SJCRH30 (cell line): ENCODE measurements around the gene SLC17A9. TPM values are rescaled to one million over a fixed set of nuclear protein-coding genes. Genes with fewer than 3 reads are reported as not detected.

Experiments
- DNase-seq, 2 experiments: peaks; one replicate each; pipeline ENCODE4 v3.0.0-alpha.2; 2015 to 2020
- H3K27ac ChIP-seq: fragments of 250-450 bp; sonication (Bioruptor Pico); 2 replicates; pipeline ENCODE4 v1.5.1; 2020; ENCODE audit warnings: mild to moderate bottlenecking, moderate library complexity
- H3K27me3 ChIP-seq: fragments of 250-450 bp; sonication (Bioruptor Pico); 2 replicates; pipeline ENCODE4 v1.5.1; 2020; ENCODE audit warnings: mild to moderate bottlenecking, moderate library complexity
- H3K36me3 ChIP-seq: fragments of 250-450 bp; sonication (Bioruptor Pico); 2 replicates; pipeline ENCODE4 v1.5.1; 2020; ENCODE audit warnings: mild to moderate bottlenecking, moderate library complexity
- H3K4me1 ChIP-seq: fragments of 250-450 bp; sonication (Bioruptor Pico); 2 replicates; pipeline ENCODE4 v1.5.1; 2020; ENCODE audit warnings: mild to moderate bottlenecking, moderate library complexity
- H3K4me3 ChIP-seq: fragments of 250-450 bp; sonication (Bioruptor Pico); 2 replicates; pipeline ENCODE4 v1.5.1; 2020; ENCODE audit warnings: mild to moderate bottlenecking, moderate library complexity
- H3K9me3 ChIP-seq: fragments of 250-450 bp; sonication (Bioruptor Pico); replicated peaks from 2 replicates; pipeline ENCODE4 v1.5.1; 2020; ENCODE audit warnings: mild to moderate bottlenecking, moderate library complexity
- total RNA-seq: library from RNA; depleted of rRNA; stranded (reverse); fragments of >200 nt; shearing (Covaris generic); gene quantifications from 2 replicates; pipeline ENCODE4 v1.2.3, GENCODE V29; 2014

The SLC17A9 gene
- total RNA-seq, 1 experiment from 2014 or later: 2.1 TPM

DNA sequence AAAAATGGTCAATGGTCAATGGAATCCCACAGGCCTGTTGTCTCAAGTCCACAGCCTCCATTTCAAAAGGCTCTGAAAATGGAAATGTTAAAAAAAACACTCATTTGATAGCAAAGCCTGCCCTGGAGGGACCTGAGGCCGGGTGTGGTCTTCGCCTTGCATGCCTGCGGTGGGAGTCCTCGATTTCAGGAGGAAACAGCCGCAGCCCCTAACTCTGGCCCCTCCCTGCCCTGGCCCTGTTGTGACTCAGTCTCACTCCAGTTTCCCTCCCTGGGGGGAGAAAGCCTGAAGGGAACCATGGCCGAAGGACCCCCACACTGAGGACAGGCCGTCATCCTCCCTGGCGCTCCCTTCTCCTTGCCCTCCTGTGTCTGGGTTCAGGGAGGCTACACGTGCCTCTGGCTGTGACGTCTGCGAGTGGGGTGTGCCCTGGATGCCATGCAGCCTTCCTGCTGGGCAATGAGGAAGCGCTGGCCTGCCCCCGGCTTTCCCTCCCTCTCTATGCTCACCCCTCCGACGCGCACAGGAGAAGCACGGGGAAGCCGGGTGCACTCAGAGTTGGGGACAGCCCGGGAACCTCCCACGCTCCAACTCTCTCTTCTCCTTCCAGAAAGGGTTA is 45.0 kb downstream of the SLC17A9 start:
- H3K36me3 ChIP-seq: no peaks in the 10 kb centered on the region
- no peak overlapping the region for H3K27ac ChIP-seq
- no peak for DNase-seq
- H3K27me3 ChIP-seq: peaks cover 4% of the 10 kb centered on the region; the same call in 1 of the 2 replicates
- H3K9me3 ChIP-seq: no peaks in the 10 kb centered on the region
- H3K4me1 ChIP-seq: peaks cover 39% of the 10 kb centered on the region
- no peak overlapping the region for H3K4me3 ChIP-seq

DNA sequence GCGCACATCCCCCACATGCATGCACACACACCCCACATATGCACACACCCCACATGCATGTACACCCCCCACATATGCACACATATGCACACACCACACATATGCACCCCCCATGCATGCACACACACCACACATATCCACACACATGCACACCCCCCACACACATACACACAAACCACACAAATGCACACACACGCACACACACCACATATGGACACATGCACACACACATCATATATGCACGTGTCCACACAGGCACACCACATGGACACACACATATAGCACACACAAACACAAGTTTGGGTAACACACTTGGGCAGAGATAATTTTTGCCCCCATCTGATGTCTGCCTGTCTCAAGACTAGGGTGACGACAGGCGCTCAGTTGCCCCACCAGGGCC is 45.9 kb downstream of the SLC17A9 start:
- H3K4me3 ChIP-seq: no peak overlapping the region
- peaks cover 13% of the 10 kb centered on the region; the same call in 1 of the 2 replicates for H3K27me3 ChIP-seq
- DNase-seq: no peak
- H3K9me3 ChIP-seq: no peaks in the 10 kb centered on the region
- H3K36me3 ChIP-seq: no peaks in the 10 kb centered on the region
- H3K4me1 ChIP-seq: peaks cover 39% of the 10 kb centered on the region
- H3K27ac ChIP-seq: no peak overlapping the region

DNA sequence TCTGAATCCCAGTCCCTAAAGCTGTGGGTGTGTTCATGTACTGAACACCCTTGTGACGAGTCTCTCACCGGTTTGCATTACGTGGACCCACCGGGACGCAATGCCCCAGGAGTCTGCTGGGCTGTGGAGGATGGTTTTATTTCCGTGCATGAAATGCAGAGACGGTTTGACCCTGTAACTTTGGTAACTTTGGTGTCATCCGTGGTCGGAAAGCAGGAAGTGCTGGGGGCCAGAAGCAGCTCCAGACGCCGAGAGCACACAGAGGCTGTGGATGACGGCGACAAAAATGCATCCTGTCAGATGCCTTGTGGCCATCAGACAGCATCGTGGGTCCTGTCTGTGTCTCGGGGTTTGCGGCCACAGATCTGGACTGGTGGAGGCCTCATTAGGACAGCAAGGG is 47.1 kb downstream of the SLC17A9 start:
- DNase-seq: no peak
- Histone ChIP-seq H3K36me3 (no peaks in the 10 kb centered on the region), H3K4me1 (peaks cover 31% of the 10 kb centered on the region), H3K4me3 (no peak overlapping the region), H3K27ac (no peak overlapping the region), H3K9me3 (no peaks in the 10 kb centered on the region), H3K27me3 (peaks cover 13% of the 10 kb centered on the region; the same call in 1 of the 2 replicates)

DNA sequence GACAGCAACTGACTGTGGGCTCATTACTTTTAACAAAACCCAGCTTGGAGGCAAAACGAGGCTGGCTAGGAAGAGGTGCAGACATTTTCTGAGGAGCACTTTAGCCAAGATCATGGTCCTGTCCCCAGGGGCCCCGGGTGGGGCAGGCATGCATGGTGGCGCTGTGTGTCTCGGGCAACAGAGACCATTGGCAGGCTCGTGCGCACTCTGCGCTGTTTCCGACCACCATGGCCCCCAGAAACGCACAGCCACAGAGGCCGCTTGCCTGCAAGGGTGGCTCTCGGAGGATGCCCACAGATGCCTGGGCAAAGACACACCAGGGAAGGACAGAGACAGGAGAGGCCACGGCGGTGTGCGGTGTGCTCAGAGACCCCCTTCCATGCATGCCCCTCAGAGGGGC is 47.5 kb downstream of the SLC17A9 start:
- peaks cover 13% of the 10 kb centered on the region; the same call in 1 of the 2 replicates for H3K27me3 ChIP-seq
- H3K9me3 ChIP-seq: no peaks in the 10 kb centered on the region
- no peak overlapping the region for H3K4me3 ChIP-seq
- H3K27ac ChIP-seq: no peak overlapping the region
- H3K4me1 ChIP-seq: peaks cover 27% of the 10 kb centered on the region
- H3K36me3 ChIP-seq: no peaks in the 10 kb centered on the region
- no peak for DNase-seq

DNA sequence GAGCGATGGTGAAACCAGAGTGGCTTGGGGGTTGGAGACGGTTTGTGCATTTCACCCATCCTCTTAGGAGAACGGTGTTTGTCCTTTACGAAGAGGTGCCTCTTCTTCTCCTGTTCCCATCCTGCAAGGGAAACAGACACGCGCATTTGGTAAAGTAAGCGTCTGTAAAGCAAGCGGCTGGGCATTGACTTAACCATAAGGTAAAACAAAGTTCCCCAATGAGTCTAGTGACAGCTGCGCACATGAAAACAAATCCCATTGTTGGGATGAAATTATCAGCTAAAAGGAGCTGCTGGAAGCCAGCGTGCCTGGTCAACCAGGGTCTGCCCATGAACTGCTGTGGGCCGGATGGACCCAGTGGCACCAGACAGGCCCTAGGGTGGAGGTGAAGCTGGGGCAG is 48.4 kb downstream of the SLC17A9 start:
- no peaks in the 10 kb centered on the region for H3K9me3 ChIP-seq
- H3K27ac ChIP-seq: no peak overlapping the region
- peaks cover 13% of the 10 kb centered on the region; the same call in 1 of the 2 replicates for H3K27me3 ChIP-seq
- no peaks in the 10 kb centered on the region for H3K36me3 ChIP-seq
- peak; percentile 58 to 80 for DNase-seq
- H3K4me1 ChIP-seq: peaks cover 18% of the 10 kb centered on the region
- no peak overlapping the region for H3K4me3 ChIP-seq

DNA sequence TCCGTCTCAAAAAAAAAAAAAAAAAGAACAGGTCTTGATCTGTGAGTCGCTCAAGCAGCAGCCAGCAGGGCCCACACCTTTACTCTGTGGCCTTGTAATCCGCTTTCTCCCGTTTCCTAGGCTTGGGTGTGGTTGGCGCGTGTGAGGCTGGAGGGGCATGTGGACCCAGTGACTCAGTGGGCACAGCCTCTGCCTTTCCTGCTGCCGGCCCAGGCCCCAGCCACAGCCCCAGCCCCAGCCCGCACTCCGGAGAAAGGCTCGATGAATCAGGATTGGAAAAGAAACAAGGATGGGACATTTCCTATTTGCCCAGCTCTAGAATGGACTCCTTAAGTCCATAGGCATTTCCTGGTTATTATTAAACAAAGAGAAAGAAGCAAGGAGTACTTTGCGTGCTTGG is 50.0 kb downstream of the SLC17A9 start:
- Histone ChIP-seq H3K4me3 (no peak overlapping the region), H3K27ac (no peak overlapping the region), H3K36me3 (no peaks in the 10 kb centered on the region), H3K27me3 (peaks cover 13% of the 10 kb centered on the region; the same call in 1 of the 2 replicates), H3K4me1 (peaks cover 11% of the 10 kb centered on the region), H3K9me3 (no peaks in the 10 kb centered on the region)
- no peak for DNase-seq

DNA sequence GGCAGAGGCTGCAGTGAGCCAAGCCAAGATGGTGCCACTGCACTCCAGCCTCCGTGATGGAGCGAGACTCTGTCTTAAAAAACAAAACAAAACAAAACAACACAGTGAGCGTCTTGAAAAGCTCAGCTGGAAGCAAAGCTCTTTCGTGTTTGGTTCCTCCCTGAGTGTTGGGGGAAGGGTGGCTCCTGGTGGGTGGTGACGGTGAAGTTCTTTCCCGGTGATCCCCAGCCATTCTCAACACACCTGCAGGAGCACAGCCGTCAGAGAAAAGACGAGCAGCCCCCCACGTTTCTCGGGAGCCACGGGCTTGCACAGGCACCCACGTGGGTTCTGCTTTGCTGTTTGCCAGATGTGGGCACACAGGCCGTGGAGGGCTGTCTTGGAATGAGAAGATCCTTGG is 51.0 kb downstream of the SLC17A9 start:
- H3K9me3 ChIP-seq: no peaks in the 10 kb centered on the region
- no peak overlapping the region for H3K27ac ChIP-seq
- no peaks in the 10 kb centered on the region for H3K36me3 ChIP-seq
- peaks cover 11% of the 10 kb centered on the region for H3K4me1 ChIP-seq
- no peak overlapping the region for H3K4me3 ChIP-seq
- peaks cover 20% of the 10 kb centered on the region; the same call in 1 of the 2 replicates for H3K27me3 ChIP-seq
- DNase-seq: no peak

DNA sequence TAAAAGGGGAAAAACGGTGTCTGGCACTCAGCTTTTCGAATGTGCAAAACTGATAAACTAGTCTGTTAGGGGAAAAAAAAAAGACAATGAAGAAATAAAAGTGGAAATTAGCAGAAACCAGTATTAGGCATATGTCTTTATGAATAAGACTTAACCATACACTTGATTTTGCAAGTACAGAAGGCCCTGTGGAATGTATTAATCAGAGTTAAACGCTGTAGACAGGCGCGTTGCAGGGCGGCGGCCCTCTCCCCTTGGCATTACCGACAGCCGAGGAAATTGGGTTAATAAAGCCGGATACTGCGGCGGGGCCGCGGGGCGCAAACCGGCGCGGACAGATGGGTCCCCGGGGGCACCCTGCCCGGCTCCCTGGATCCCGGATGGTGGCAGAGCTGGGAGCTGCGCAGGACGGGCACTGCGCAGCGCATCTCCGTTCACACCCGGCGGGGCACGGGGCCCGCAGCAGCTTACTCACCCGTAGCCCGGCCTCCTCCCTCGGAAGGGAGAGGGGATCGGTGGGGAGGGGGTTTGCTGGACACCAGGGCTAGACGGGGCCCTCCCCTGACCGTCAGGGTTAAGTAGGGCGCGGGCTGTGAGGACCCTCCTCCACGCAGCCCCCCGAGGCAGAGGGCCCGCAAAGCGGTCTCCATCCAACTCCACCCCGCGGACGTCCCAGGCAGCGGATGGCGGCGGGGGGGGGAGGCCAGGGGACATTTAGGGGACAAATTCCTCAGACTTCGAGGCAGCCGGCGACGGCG is 52.3 kb downstream of the SLC17A9 start:
- Histone ChIP-seq H3K27ac (no peak overlapping the region), H3K27me3 (peaks cover 21% of the 10 kb centered on the region; the same call in 1 of the 2 replicates), H3K4me3 (no peak overlapping the region), H3K4me1 (peaks cover 11% of the 10 kb centered on the region), H3K9me3 (no peaks in the 10 kb centered on the region), H3K36me3 (no peaks in the 10 kb centered on the region)
- no peak for DNase-seq

DNA sequence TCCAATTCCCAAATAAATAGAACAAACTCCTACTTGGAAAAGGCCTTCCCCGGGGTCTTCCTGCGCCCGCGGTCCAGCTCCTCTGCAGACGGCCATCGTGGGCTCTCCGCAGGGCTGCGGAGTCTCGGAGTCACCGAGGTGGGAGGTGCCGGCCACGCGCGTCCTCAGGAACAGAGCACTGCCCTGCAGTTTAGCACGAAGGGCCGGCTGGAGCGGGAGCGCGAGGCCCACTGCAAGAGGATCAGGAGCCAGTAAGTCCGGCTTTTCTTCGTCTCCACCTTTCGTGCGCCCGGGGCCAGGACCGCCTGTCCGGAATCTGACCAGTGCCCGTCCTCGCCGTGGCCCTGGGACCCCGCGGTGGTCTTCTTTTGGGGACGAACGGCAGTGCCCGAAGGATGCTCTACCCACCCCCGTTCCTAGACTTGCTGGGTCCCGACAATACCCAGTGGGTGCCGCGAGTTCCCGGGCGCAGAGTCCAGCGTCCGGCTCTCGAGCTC is 52.9 kb downstream of the SLC17A9 start:
- H3K27me3 ChIP-seq: peaks cover 21% of the 10 kb centered on the region; the same call in 1 of the 2 replicates
- no peak for DNase-seq
- H3K4me1 ChIP-seq: peaks cover 15% of the 10 kb centered on the region

DNA sequence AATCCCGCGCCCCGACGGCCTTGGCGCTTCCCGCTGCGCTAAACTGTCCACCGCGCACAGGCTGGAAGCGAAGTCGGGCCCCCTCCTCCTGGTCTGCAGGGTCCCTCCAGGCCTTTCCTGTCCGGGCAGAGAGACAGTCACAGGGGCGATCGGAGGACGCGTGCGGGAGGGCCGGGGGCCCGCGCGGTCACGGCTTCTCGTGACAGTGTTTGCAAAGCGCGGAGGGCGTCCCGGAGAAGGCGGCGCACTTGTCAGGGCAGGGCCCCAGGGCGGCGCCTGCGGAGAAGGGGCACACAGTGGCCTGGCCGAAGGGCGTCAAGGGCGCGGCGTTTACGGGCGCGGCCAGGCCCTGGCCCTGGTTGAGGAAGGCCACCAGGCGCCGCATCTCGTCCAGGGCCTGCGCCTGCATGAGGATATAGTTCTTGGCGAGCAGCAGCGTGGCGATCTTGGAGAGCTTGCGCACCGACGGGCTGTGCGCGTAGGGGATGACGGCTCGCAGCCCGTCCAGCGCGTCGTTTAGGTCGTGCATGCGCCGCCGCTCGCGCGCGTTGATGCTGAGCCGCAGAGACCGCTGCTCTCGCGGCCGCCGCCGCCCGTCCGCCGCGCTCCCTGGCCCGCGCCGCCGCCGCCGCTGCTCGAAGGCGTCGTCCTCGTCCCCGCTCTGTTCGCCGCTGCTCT is 53.5 kb downstream of the SLC17A9 start:
- H3K9me3 ChIP-seq: no peaks in the 10 kb centered on the region
- peaks cover 12% of the 10 kb centered on the region for H3K4me1 ChIP-seq
- no peaks in the 10 kb centered on the region for H3K36me3 ChIP-seq
- no peak for DNase-seq
- H3K27me3 ChIP-seq: peaks cover 21% of the 10 kb centered on the region; the same call in 1 of the 2 replicates
- no peak overlapping the region for H3K4me3 ChIP-seq
- H3K27ac ChIP-seq: no peak overlapping the region

More for the DNA sequence above, 52.9 kb downstream of the SLC17A9 start:
- Histone ChIP-seq H3K9me3 (no peaks in the 10 kb centered on the region), H3K27ac (no peak overlapping the region), H3K4me3 (no peak overlapping the region), H3K36me3 (no peaks in the 10 kb centered on the region)

DNA sequence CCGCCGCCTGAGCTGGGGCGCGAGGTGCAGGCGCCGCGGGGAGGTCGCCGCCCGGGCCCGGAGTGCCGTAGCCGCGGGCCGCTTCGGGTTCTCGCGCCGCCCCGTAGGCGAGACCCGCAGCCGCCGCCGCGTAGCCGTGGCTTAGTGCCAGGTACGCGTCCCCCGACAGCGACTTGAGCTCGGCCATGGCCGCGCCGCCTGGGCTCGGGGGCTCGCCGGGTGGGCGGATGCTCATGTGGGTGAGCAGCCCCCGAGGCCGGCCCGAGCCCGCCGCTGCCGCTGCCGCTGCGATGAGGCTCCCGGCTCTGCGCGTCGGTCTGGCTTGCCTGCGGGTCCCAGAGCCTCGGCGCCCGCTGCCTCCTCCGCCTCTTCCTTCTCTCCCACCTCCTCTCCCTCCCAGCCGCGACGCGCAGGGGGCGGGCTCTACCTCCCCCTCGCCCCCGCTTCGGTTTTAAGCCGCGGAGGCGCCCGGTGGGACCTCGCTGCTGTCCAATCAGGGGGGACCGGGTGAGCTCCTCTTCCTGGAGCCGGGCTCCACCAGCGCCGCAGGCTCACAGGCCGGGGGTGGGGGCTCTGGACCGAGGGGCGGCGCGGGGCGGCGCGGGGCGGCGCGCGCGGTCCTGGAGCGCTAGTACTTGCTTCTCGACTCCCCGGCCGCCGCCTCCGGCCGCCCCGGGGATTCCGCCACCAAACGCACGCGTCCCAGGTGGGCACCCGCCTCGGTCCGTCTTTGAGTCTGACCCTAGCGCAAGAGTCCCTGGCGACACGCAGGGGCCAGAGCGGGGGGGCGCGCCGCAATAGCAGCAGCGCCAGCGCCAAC is 54.2 kb downstream of the SLC17A9 start, which contains the start of gene BHLHE23:
Gene BHLHE23 (minus strand): TSS at position 425 of the 820 bp plus-strand sequence. CDS start 190 bp downstream, at position 235.
- H3K27ac ChIP-seq: no peak within 1 kb of the TSS
- H3K27me3 ChIP-seq: peaks cover 18% of the 10 kb centered on the region; the same call in 1 of the 2 replicates
- no peaks in the 10 kb centered on the region for H3K36me3 ChIP-seq
- H3K4me1 ChIP-seq: peaks cover 8% of the 10 kb centered on the region
- H3K4me3 ChIP-seq: no peak within 1 kb of the TSS
- H3K9me3 ChIP-seq: no peaks in the 10 kb centered on the region
- no peak for DNase-seq

DNA sequence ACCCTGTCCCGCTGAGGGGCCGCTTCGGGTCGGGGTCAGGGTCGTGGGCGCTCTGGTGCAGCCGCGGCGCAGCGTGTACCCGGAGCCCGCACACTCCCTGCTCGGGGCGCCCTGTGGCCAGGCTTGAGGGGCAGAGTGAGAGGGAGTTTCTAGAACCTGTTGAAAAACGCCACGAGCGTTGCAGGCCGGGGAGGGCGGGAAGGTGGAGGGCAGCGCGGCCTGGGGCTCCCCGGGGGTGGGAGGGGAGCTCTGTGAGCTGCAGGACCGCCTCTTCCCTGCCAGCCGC is 54.8 kb downstream of the SLC17A9 start:
- peaks cover 18% of the 10 kb centered on the region; the same call in 1 of the 2 replicates for H3K27me3 ChIP-seq
- H3K36me3 ChIP-seq: no peaks in the 10 kb centered on the region
- DNase-seq: no peak
- no peak overlapping the region for H3K27ac ChIP-seq
- H3K4me1 ChIP-seq: peaks cover 8% of the 10 kb centered on the region
- H3K4me3 ChIP-seq: no peak overlapping the region
- no peaks in the 10 kb centered on the region for H3K9me3 ChIP-seq

DNA sequence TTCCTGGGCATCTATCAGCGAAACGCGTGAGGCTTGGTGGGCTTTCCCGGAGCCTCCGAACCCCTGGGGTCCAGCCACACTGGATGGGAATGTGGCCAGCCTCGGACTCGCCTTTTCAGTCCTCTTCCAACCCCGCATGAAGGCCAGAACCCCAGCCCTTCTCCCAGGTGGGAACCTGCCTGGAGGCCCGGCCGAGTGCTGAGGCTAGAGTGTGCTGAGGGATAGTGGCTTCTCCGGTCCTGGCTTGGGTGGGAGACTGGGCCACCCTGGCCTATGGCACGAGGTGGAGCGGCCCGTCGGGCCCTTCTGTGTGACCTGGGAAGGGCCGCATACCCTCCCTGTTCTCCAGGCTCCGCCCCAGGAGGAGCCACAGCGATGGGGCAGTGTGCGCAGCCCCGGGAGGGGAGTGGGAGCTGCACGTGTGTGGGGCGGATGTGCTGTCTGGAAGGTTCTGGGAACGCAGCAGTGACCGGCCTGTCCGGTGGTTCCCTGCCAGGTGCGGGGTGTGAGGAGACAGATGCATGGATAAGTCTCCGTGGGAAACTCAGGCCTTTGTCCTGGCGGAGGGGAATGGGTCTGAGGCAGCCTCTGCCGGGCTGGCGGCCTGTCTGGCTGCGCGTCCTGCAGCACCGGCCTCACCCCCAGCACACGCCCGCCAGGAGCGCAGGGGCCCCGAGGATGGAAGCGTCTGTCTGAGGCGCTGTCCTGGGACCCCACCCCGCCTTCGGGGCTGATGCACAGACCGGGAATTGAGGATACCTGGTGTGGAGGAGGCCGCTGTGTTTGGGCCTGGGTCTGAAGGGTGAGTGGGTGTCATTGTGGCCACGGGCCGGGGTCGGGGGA is 55.4 kb downstream of the SLC17A9 start:
- H3K36me3 ChIP-seq: no peaks in the 10 kb centered on the region
- H3K4me1 ChIP-seq: peaks cover 8% of the 10 kb centered on the region
- peaks cover under 1% of the 10 kb centered on the region; the same call in 1 of the 2 replicates for H3K9me3 ChIP-seq
- DNase-seq: no peak
- H3K27me3 ChIP-seq: peaks cover 14% of the 10 kb centered on the region; the same call in 1 of the 2 replicates
- no peak overlapping the region for H3K27ac ChIP-seq
- no peak overlapping the region for H3K4me3 ChIP-seq
